Measurements from ENCODE around the gene CLIP3.

The CLIP3 gene

GRCh38 chr19:36067681-36068080 is 35.0 kb upstream of the CLIP3 start:
- Histone ChIP-seq H3K9me2 (replicated peaks; ENCODE audit: insufficient read depth, low read length) (no peaks in the 10 kb centered on the region), H3K36me3 (replicated peaks; ENCODE audit: insufficient read depth, low read length) (0 out of 2 replicates have a peak, but pooled peaks cover 2% of the 10 kb centered on the region), H3K4me3 (ENCODE audit: low read length) (no peak overlapping the region), H3K27me3 (replicated peaks; ENCODE audit: insufficient read depth, low read length) (no peaks in the 10 kb centered on the region), H3K4me1 (ENCODE audit: low read length) (no peaks in the 10 kb centered on the region), H3F3A (ENCODE audit: insufficient read depth, low read length) (no peaks in the 10 kb centered on the region), H3K27ac (ENCODE audit: low read length) (no peak overlapping the region), H3K79me2 (ENCODE audit: low read length) (peaks cover 4% of the 10 kb centered on the region; the same call in 1 of the 2 replicates), H3K9me3 (replicated peaks; ENCODE audit: insufficient read depth, low read length) (no peaks in the 10 kb centered on the region), H3K9ac (ENCODE audit: low read length) (no peak overlapping the region), H2AFZ (ENCODE audit: low read length) (no peak overlapping the region), H4K20me1 (ENCODE audit: insufficient read depth, low read length) (no peaks in the 10 kb centered on the region), H3K4me2 (ENCODE audit: low read depth, low read length) (no peak overlapping the region)
- TF ChIP-seq CTCF (IDR thresholded peaks at IDR 0.05; ENCODE audit: low read length) = no peak
- no peak for TF ChIP-seq EZH2phosphoT487 (IDR thresholded peaks at IDR 0.05; ENCODE audit: low read length)
- no peak for TF ChIP-seq EZH2 (optimal IDR thresholded peaks at IDR 0.05; ENCODE audit: low read depth, low read length)
- no peak for DNase-seq

- no peaks in the 10 kb centered on the region for H3K9me3 ChIP-seq (replicated peaks; ENCODE audit: insufficient read depth, low read length)
- H4K20me1 ChIP-seq (ENCODE audit: insufficient read depth, low read length) = no peaks in the 10 kb centered on the region
- H3K4me1 ChIP-seq (ENCODE audit: low read length) = no peaks in the 10 kb centered on the region
- H3K79me2 ChIP-seq (ENCODE audit: low read length) = peaks cover 20% of the 10 kb centered on the region
- H3K27ac ChIP-seq (ENCODE audit: low read length) = no peak overlapping the region
- TF ChIP-seq EZH2phosphoT487 (IDR thresholded peaks at IDR 0.05; ENCODE audit: low read length) (no peak), CTCF (IDR thresholded peaks at IDR 0.05; ENCODE audit: low read length) (no peak), EZH2 (optimal IDR thresholded peaks at IDR 0.05; ENCODE audit: low read depth, low read length) (no peak)
- no peak overlapping the region for H3K4me3 ChIP-seq (ENCODE audit: low read length)
- peaks cover 2% of the 10 kb centered on the region; the same call in 1 of the 2 replicates for H3K36me3 ChIP-seq (replicated peaks; ENCODE audit: insufficient read depth, low read length)
- no peak overlapping the region for H2AFZ ChIP-seq (ENCODE audit: low read length)
- H3F3A ChIP-seq (ENCODE audit: insufficient read depth, low read length) = no peaks in the 10 kb centered on the region
- no peaks in the 10 kb centered on the region for H3K9me2 ChIP-seq (replicated peaks; ENCODE audit: insufficient read depth, low read length)
- no peak overlapping the region for H3K9ac ChIP-seq (ENCODE audit: low read length)
- H3K27me3 ChIP-seq (replicated peaks; ENCODE audit: insufficient read depth, low read length) = no peaks in the 10 kb centered on the region
- no peak for DNase-seq
- no peak overlapping the region for H3K4me2 ChIP-seq (ENCODE audit: low read depth, low read length)
Observed at GRCh38 chr19:36064826-36065225, 32.2 kb upstream of the CLIP3 start.

- Histone ChIP-seq H3K9ac (ENCODE audit: low read length) (no peak overlapping the region), H3K36me3 (replicated peaks; ENCODE audit: insufficient read depth, low read length) (peaks cover 6% of the 10 kb centered on the region; the same call in 1 of the 2 replicates), H3K4me2 (ENCODE audit: low read depth, low read length) (no peak overlapping the region), H3K4me3 (ENCODE audit: low read length) (no peak overlapping the region), H2AFZ (ENCODE audit: low read length) (no peak overlapping the region), H3K9me3 (replicated peaks; ENCODE audit: insufficient read depth, low read length) (no peaks in the 10 kb centered on the region), H3K27ac (ENCODE audit: low read length) (no peak overlapping the region), H3K27me3 (replicated peaks; ENCODE audit: insufficient read depth, low read length) (no peaks in the 10 kb centered on the region), H3K4me1 (ENCODE audit: low read length) (no peaks in the 10 kb centered on the region), H3F3A (ENCODE audit: insufficient read depth, low read length) (no peaks in the 10 kb centered on the region), H3K9me2 (replicated peaks; ENCODE audit: insufficient read depth, low read length) (no peaks in the 10 kb centered on the region), H3K79me2 (ENCODE audit: low read length) (peaks cover 55% of the 10 kb centered on the region), H4K20me1 (ENCODE audit: insufficient read depth, low read length) (no peaks in the 10 kb centered on the region)
- no peak for DNase-seq
- TF ChIP-seq CTCF (IDR thresholded peaks at IDR 0.05; ENCODE audit: low read length) (no peak), EZH2phosphoT487 (IDR thresholded peaks at IDR 0.05; ENCODE audit: low read length) (no peak)
Observed at GRCh38 chr19:36061367-36061766, 28.7 kb upstream of the CLIP3 start.
